PFSK-1 (cell line): Measurements from ENCODE around the gene KCNQ1OT1.

Experiments used
- FOXP2 ChIP-seq: optimal IDR thresholded peaks from 2 replicates; pipeline ENCODE3; 2011; ENCODE audit warnings: borderline replicate concordance, control low read depth, inconsistent platforms; ENCODE audit not compliant: insufficient read depth; ENCODE audit errors: extremely low read length, extremely low read depth
- POLR2AphosphoS5 ChIP-seq: IDR thresholded peaks from 2 replicates; pipeline ENCODE4 v1.6.1; 2012; ENCODE audit warnings: low read depth, mild to moderate bottlenecking, control low read depth, low read length, moderate library complexity
- SIN3A ChIP-seq: IDR thresholded peaks from 2 replicates; pipeline ENCODE4 v1.6.1; 2012; ENCODE audit warnings: mild to moderate bottlenecking, low read length, moderate library complexity, borderline replicate concordance; ENCODE audit not compliant: insufficient read depth
- TAF1 ChIP-seq: IDR thresholded peaks from 2 replicates; pipeline ENCODE4 v1.6.1; 2012; ENCODE audit warnings: low read length, control low read depth, borderline replicate concordance; ENCODE audit not compliant: insufficient read depth
- TF ChIP-seq, protein P1 (sequence below), 2 experiments: IDR thresholded peaks; 2 replicates each; pipeline versions ENCODE4 v1.6.1 to v1.8.0; 2011 to 2012; ENCODE audit warnings: low read depth in 2 of 2, low read length in 2 of 2, control low read depth in 1 of 2, inconsistent platforms in 1 of 2, mild to moderate bottlenecking in 1 of 2, moderate library complexity in 1 of 2; ENCODE audit not compliant: insufficient read depth in 1 of 2

The KCNQ1OT1 gene

DNA sequence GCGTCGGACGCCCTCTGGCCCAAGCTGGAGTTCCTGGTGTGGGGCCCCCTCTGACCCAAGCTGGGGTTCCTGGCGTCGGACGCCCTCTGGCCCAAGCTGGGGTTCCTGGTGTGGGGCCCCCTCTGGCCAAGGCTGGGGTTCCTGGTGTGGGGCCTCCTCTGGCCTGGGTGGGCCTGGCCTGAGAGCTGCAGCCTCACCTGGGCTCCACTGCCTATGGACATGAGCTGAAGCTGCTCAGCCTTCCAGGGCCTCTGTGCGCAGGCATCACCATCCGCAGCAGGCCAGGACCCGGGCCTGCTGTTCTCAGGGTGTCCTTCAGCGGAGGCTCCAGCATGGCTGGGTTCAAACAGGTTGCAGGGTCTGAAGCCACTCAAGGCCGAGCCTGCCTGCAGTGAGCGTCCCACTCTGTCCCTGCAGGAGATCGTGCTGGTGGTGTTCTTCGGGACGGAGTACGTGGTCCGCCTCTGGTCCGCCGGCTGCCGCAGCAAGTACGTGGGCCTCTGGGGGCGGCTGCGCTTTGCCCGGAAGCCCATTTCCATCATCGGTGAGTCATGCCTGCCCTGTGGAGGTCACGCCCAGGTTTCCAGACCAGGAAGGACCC is 129.5 kb downstream of the KCNQ1OT1 start:
- TF ChIP-seq, protein P1, sequence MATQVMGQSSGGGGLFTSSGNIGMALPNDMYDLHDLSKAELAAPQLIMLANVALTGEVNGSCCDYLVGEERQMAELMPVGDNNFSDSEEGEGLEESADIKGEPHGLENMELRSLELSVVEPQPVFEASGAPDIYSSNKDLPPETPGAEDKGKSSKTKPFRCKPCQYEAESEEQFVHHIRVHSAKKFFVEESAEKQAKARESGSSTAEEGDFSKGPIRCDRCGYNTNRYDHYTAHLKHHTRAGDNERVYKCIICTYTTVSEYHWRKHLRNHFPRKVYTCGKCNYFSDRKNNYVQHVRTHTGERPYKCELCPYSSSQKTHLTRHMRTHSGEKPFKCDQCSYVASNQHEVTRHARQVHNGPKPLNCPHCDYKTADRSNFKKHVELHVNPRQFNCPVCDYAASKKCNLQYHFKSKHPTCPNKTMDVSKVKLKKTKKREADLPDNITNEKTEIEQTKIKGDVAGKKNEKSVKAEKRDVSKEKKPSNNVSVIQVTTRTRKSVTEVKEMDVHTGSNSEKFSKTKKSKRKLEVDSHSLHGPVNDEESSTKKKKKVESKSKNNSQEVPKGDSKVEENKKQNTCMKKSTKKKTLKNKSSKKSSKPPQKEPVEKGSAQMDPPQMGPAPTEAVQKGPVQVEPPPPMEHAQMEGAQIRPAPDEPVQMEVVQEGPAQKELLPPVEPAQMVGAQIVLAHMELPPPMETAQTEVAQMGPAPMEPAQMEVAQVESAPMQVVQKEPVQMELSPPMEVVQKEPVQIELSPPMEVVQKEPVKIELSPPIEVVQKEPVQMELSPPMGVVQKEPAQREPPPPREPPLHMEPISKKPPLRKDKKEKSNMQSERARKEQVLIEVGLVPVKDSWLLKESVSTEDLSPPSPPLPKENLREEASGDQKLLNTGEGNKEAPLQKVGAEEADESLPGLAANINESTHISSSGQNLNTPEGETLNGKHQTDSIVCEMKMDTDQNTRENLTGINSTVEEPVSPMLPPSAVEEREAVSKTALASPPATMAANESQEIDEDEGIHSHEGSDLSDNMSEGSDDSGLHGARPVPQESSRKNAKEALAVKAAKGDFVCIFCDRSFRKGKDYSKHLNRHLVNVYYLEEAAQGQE (IDR thresholded peaks at IDR 0.05; ENCODE audit: insufficient read depth in 1 of 2, low read depth in 2 of 2, low read length in 2 of 2), result no peak
- no peak for TF ChIP-seq POLR2AphosphoS5
- no peak for TF ChIP-seq TAF1
- no peak for TF ChIP-seq FOXP2
- TF ChIP-seq SIN3A, result no peak

DNA sequence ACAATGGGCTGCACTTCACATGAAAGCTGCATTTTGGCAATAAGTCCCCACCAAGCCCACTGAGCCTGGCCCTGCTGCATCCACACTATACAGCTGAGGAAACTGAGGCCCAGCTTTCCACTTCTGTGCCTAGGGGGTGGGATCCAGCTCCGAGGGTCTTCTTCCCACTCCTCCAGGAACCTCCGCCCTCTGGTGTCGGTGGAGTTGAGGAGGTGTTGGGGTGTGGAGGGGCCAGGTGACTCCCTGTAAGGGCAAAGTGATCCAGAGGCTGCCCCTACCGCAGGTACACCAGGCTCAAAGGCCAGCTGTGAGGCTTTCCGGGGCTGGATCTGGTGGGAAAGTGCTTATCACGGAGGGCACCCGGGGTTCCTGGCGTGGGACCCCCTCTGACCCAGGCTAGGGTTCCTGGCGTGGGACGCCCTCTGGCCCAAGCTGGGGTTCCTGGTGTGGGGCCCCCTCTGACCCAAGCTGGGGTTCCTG is 130.0 kb downstream of the KCNQ1OT1 start:
- TF ChIP-seq SIN3A, result no peak
- no peak for TF ChIP-seq TAF1
- no peak for TF ChIP-seq FOXP2
- TF ChIP-seq POLR2AphosphoS5, result no peak
- TF ChIP-seq, protein P1 (IDR thresholded peaks at IDR 0.05; ENCODE audit: insufficient read depth in 1 of 2, low read depth in 2 of 2, low read length in 2 of 2), result no peak

DNA sequence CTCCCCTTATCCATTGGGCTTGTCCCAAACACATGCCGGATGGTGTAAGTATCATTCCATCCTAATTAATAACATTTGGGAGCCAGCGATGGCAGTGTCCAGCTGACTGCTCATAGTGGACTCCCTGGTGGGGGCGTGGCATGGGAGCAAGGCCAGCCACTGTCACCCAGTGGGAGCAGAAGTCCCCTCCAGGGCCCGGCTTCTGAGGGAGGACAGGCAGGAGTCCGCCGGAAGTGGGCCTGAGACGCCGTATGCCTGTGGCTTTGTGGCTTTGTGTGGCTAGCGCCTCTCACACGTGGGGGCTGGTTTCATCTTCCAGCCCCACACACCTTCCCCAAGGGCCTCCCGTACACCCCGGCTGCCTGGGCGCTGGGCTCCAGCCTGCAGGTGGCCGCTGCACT is 130.5 kb downstream of the KCNQ1OT1 start:
- TF ChIP-seq POLR2AphosphoS5 (no peak), SIN3A (no peak), FOXP2 (no peak), TAF1 (no peak)
- TF ChIP-seq, protein P1 (IDR thresholded peaks at IDR 0.05; ENCODE audit: insufficient read depth in 1 of 2, low read depth in 2 of 2, low read length in 2 of 2), result no peak

DNA sequence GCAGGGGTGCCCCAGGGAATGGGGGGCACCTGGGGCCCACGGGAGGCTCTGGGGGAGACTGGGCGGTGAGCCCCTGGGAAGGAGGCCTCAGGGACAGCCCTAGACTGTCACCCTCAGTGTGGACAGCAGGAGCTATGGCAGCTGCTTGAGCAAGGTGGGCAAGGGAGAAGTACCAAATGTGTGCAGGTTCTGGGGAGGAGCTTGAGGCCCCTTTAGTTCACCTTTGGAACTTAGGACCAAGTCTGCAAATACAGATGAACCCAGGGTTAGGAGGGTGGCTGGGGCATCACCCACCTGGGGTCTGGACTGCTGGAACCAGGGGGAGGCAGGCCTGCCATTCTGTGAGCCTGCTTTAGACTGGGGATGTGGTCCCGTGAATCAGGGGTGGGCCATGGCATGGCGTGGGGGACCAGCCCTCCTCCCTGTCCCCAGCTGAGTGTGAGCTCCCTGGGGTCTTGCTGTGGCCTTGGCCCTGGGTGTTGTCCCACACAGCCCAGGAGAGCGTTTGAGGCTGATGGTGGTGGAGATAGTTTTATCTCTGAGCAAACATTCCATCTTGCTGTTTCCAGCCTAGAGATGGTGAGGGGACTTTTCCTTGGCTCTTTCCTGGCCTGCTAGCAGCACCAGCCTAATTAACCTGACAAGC is 132.6 kb downstream of the KCNQ1OT1 start:
- TF ChIP-seq, protein P1 (IDR thresholded peaks at IDR 0.05; ENCODE audit: insufficient read depth in 1 of 2, low read depth in 2 of 2, low read length in 2 of 2), result no peak
- TF ChIP-seq TAF1 (no peak), FOXP2 (no peak), POLR2AphosphoS5 (no peak), SIN3A (no peak)
